ENCODE data around the gene WNT5B.

The WNT5B gene

DNA sequence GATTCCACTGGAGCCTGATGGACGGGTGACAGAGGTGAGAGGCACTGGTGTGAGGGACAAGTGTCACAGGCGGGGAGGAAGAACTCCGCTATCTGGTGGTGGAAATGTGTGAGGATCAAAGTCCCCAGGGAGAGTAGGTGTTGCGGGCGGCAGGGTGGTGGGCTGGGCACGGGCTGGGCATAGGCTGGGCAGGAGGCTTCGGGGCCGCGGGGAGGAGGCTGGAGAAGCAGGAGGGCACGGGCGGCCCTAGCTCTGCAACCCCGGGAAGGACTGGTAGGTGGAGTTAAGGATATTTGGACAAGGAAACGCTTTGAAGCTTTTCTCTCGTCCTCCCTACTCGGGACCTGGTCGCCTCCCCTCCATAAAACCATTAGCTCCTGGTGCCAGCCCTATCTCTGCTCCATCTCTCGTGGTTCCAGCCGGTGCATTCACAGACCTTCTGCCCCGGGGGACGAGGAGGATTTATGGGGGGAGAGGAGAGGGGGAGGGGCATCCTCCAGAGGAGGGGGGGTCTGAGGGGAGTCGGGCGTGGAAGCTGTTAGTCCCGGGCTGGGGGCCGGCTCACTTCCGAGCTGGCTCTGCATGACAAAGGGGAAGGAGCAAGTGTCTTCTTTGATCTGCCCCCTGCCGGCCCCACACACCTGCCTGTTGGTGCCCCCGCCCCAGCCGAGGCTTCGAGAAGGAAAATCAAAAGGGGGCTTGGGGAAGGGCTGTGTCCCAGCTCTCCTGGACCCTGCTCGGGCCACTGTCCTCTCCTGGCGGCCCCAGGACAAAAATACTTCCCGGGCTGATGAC lies 504 bp downstream of the WNT5B start:
- in situ Hi-C loops (cut with MboI; ENCODE audit: low sequenced_read_pairs) = no loop called here

DNA sequence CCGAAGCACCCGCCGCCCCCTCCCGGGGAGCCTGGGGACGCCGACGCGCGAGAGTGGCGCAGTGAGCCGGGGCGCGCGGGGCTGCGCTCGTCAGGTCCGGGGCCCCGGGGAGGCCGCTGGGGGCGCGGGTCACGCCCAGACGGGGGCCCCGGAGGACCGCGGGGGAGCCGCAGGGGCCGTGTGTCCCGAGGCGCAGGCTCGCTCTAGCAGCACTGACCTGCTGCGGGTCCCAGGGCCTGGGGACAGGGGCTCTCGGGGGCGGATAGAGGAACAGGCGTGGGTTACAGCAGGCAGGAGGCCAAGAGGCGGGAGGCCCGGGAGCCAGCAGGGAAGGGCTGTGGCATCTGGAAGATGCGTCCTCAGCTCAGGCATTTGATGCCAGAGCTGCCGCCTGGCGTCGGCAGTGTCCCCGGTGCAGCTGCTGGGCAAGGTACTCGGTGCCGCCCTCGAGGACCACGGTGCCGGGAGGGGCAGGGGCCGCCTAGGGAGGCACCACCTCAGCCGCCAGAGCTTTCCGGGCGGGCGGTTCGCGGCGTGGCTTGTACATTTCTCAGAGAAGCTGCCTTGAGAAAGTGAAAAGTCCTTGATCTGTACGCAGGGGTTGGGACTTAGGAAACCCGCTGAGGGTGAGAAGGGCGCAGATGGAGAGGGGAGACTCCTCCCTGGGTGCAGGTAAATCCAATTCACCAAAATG lies 1.2 kb downstream of the WNT5B start:
- in situ Hi-C loops (cut with MboI; ENCODE audit: low sequenced_read_pairs) = no loop called here

DNA sequence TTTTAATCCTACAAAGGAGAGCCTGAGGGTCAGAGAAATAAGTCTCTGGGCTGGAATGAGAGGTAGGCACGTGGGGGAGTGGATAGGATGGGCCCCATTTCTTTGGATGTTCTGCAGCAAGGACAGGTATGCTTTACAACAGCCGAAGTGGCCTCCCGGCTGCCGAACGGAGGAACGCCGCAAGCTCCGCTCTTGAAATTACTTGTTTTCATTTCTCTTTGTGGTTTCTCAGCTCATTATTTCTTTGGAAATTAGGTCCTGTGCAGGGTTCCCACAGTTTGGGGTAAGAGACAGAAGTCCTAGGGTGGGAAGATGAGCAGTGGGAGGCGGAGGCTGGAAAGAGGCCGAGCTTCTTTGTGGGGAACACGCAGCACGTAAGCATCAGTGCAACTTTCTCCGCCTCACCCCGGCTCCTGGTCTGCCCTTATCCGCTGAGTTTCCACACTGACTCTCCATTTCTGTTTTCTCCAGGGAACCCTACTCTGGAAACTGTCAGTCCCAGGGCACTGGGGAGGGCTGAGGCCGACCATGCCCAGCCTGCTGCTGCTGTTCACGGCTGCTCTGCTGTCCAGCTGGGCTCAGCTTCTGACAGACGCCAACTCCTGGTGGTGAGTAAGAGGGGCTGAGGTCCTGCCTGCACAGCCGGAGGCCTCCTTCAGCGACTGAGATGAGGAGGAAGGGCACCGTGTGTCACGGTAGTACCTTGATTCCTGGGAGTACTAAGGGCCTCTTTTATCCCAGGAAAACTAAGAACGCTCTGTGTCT lies 2.0 kb downstream of the WNT5B start:
- in situ Hi-C loops (cut with MboI; ENCODE audit: low sequenced_read_pairs) = no loop called here

DNA sequence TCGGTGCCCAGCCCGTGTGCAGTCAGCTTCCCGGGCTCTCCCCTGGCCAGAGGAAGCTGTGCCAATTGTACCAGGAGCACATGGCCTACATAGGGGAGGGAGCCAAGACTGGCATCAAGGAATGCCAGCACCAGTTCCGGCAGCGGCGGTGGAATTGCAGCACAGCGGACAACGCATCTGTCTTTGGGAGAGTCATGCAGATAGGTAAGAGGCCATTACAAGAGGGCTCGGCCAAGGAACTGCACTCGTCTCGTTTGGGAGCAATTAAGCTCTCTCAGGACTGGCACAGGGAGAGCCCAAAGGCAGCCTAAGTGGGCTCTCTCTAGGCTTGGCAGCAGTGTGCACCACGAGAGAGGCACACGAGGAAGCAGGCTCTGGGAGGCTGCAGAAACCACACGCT lies 3.7 kb downstream of the WNT5B start:
- in situ Hi-C loops (cut with MboI; ENCODE audit: low sequenced_read_pairs) = no loop called here

DNA sequence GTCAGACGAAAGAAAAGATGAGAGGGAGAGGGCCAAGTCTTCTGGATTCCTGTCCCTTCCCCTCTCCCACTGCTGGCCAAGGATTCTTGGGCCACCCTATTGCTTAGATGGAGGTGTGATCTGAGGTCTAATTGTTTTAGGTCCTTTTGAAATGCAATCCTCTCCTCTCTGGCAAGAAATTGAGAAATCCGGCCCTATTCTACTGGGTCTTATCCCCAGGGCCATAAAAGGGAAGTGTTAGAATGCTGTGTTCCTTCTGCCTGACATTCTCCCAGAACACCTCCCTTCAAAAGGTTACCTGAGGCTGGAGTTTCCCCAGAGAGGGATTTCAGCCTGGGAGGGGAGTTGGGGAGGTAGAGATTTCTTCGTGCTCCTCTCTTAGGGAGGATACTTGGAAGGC lies 4.4 kb downstream of the WNT5B start:
- in situ Hi-C loops (cut with MboI; ENCODE audit: low sequenced_read_pairs) = no loop called here

DNA sequence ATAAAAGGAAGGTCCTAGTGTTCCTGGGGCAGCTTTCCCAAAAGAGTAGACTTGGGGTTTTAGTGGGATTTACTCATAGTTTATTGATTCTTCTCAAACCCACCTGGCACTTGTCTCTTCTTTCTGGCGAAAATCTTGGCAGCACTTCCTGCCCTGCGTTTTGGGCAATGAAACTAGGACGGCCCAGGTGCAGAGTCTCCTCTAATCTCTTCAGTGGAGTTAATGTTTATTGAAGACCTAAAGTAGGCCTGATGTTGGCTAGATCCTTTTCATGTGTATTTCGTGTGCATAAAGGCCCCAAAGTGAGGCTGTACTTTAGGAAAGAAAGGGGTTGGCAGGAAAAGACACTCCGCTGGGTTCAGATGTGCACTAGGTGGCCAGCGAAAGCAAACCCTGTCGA lies 5.1 kb downstream of the WNT5B start:
- in situ Hi-C loops (cut with MboI; ENCODE audit: low sequenced_read_pairs) = no loop called here

DNA sequence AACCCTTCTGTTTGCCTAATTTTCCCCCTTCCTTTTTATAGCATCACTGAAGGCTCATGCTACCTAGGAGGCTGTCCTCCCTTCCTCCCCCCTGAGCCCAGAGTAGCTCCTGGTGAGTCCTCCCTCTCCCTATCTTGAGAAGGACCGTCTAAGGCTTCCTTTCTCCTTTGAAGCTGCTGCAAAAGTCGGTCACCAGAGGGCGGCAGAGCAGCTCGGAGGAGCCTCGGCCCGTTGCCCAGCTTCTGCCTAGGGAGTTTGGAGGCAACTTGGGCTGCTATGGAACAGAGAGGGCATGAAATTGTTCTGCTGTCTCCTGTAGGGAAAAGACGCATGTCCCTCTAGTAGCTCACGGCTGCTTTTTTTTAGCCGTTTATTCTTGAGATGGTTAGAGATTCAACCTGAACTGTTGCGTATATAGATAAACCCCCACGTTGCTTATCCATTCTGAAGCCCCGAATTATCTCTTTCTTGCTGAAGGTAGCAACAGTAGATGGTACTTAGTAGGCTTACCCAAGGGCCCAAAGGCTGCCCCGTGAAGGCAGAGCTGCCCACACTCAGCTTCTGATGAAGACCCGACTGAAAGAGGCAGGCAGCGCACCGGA lies 5.7 kb downstream of the WNT5B start:
- in situ Hi-C loops (cut with MboI; ENCODE audit: low sequenced_read_pairs) = no loop called here

DNA sequence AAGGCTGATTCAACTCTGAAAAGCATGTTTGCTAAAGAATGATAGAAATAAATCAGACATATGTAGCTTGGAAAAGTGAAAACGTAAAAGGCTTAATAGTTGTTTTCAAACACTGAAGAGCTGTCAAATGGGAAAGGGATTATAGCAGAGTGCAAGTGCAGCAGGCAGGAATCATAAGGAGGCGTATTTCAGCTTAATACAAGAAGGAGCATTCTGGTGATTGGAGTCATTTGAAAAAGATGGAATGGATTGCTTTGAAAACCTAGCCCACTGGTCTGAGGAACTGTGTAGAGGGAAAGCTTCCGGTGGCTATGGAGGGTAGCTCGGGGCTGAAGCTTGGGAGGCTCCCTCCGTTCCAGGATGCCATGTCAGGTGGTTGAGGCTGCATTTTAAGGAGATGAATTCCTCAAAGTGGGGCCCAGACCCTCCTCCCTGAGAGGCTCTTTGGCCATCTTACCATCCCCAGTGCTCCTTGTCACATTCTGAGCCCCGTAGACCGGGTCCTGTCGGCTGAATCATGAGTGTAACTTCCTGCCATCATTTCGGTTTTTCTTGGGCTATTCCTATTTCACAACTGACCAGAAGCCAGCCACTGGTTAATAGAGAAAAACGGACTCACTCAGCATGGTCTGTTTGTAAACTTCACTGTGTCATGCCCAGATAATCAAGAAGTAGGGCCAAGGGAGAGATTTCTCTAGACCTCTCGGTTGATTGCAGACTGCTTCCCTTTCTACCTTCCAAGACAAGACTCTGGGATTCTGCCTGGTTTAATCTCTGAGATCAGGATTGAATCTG lies 6.5 kb downstream of the WNT5B start:
- in situ Hi-C loops (cut with MboI; ENCODE audit: low sequenced_read_pairs) = no loop called here

DNA sequence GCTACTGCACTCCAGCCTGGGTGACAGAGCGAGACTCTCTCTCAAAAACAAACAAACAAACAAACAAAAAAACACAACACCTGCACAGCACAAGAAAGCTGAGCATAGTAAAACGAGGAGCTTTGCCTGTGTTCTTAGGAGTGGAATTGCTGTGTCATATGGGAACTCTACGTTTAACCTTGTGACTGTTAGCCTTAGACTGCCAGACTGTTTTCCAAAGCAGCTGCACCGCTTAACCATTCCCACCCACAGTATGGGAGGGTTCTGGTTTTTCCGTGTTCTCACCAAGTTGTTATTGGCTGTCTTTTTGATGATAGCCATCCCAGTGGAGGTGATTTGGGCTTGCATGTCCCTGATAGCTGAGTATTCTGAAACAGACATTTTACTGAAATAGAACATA lies 9.2 kb downstream of the WNT5B start:
- in situ Hi-C loops (cut with MboI; ENCODE audit: low sequenced_read_pairs) = no loop called here

DNA sequence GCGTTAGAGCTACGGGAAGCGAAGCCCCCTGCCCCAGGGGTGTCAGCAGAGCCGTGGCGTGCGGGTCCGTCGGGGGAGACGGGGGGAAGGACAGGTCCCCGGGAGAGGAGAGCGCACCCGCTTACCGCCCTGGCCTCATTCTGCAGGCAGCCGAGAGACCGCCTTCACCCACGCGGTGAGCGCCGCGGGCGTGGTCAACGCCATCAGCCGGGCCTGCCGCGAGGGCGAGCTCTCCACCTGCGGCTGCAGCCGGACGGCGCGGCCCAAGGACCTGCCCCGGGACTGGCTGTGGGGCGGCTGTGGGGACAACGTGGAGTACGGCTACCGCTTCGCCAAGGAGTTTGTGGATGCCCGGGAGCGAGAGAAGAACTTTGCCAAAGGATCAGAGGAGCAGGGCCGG lies 10.5 kb downstream of the WNT5B start:
- in situ Hi-C loops (cut with MboI; ENCODE audit: low sequenced_read_pairs) = no loop called here

DNA sequence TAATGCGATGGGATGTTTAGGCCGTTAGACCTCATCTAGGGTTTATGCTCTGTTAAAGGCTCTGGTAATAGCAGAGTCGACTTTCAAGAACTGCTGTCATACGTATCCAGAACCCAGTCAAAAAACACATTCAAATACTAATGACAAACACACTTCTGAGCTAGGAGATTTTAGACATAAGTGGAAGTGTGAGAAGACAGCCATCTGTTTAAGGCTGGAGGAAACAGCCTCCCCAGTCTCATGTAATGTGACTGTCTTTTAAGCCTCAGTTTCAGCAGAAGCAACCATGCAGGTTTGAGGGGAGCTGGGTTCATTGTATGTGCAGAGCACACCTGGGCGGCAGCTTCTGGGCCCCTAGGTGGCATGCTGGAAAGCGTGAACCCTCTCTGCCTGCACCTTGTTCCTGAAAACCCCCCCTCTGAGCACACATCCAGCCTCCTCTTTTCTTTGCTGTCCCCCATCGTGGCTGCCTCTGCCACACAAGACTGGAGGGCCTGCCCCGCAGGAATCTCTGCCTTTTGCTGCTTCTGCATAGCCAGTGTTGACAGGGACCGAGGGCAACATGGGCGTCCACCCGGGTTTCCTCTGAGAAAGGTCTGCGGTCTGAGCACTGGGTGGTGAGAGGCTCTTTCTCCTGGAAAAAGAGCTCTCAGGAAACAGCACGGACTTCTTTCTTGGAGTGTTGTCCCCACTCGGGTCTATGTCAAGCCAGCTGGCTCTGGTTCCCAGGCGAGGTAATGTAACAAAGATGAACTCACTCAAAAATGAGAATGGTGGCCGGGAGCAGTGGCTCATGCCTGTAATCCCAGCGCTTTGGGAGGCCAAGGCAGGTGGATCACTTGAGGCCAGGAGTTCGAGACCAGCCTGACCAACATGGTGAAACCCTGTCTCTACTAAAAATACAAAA lies 11.6 kb downstream of the WNT5B start:
- in situ Hi-C loops (cut with MboI; ENCODE audit: low sequenced_read_pairs) = no loop called here

DNA sequence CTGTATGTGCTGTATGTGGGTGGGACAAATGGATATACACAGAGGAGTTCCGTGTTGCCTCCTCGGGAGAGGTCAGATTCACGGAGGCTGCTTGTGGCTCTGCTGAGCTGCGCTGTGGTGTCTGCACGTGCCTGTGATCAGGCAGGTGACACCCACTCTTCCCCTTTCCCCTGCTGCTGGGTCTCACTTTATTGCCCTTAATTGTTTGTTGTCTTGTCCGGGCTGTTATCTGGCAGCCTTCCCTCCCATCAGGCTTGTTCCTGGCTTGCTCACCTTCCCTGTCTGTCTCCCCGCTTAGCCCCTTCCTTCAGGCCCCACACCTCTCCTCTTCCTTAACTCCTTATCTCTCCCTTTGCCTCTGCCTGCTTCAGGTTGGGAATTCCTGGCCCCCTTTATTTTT lies 13.5 kb downstream of the WNT5B start:
- in situ Hi-C loops (cut with MboI; ENCODE audit: low sequenced_read_pairs) = no loop called here

DNA sequence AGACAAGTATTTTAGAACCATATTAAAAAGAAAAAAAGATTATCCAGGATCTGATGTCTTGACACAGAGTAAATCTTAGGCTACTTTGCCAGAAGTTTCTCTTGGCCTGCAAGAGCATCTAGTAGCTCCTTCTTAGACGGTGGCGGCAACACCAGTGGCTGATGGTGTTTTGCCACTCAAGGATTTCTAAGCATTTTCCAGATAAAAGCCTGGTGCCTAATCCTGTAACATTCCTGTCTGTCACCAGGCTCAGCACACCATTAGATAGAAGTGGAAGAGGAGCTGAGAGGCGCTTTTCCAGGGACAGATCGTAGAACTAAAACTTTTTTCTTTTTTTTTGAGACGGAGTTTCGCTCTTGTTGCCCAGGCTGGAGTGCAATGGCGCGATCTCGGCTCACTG lies 14.0 kb downstream of the WNT5B start:
- in situ Hi-C loops (cut with MboI; ENCODE audit: low sequenced_read_pairs) = no loop called here

DNA sequence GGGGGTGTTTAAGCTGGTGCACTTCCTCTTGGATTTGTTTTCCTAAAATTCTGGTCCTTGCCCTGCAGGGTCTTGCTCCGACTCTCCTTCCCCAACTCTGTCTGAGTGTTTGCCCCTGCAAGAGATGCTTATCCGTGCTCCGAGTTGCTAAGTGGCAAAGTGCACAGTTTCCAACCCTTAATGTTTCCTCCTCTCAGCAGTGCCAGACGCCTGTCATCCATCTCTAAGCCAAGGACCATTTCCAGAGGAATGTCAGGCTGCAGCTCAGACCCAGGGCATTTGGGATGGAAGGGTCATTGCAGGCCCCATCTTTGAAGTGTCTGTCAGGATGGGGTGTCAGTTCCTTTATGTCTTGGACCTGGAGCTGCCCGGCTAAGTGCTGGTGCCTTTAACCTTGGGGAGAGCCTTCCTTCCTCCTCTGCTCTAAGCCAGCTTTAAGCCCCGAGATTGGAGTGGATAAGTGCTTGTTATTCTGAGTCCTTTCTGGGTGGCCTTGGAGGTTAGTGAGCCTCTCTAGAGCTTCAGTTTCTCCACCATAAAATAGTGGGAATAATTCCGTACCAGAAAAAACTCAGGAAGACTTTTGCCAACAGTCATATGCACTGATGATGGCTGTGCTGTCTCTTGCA lies 15.0 kb downstream of the WNT5B start:
- in situ Hi-C loops (cut with MboI; ENCODE audit: low sequenced_read_pairs) = no loop called here

DNA sequence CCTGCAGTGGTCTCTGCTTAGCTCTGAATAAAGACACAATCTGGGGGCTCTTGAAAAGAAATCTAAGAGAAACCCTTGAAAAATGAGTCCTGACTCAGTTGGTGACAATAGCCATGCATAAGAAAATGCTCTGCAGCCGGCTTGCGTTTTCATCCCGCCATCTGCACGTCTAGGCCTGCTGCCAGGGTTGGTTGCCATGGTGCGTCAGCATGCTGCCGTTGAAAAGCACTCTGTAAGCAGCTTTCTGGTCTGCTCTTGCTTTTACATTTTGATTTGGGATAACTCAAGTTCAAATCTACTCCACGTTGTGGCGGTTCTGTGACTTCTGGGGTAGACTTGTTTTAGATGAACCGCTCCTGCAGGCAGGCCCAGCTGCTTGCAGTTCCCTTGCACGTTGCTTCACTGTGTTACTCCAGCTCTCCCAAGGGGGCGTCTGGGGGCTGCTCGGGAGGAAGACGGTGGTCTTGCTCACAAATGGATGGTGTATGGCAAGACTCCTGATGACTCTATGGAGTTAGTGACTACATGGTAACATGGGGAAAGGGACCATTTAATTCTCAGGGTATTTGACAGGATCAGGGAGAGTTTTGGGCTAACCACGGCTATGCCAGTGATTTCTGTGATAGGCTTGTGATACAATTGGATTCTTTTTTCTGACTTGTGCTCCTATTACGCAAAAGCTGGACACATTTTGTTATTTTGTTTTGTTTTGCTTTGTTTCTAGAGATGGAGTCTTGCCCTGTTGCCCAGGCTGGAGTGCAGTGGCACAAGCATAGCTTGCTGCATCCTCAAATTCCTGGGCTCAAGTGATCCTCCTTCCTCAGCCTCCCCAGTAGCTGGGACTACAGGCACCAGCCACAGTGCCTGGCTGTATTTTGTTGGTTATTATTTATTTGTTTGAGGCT lies 15.8 kb downstream of the WNT5B start:
- in situ Hi-C loops (cut with MboI; ENCODE audit: low sequenced_read_pairs) = loop anchor here (5.0 kb wide), 1 partner anchor 148 kb away; no protein-coding TSS in a partner anchor

DNA sequence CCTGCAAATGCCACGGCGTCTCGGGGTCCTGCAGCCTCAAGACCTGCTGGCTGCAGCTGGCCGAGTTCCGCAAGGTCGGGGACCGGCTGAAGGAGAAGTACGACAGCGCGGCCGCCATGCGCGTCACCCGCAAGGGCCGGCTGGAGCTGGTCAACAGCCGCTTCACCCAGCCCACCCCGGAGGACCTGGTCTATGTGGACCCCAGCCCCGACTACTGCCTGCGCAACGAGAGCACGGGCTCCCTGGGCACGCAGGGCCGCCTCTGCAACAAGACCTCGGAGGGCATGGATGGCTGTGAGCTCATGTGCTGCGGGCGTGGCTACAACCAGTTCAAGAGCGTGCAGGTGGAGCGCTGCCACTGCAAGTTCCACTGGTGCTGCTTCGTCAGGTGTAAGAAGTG lies 16.8 kb downstream of the WNT5B start:
- in situ Hi-C loops (cut with MboI; ENCODE audit: low sequenced_read_pairs) = loop anchor here (5.0 kb wide), 1 partner anchor 146 kb away; no protein-coding TSS in a partner anchor

DNA sequence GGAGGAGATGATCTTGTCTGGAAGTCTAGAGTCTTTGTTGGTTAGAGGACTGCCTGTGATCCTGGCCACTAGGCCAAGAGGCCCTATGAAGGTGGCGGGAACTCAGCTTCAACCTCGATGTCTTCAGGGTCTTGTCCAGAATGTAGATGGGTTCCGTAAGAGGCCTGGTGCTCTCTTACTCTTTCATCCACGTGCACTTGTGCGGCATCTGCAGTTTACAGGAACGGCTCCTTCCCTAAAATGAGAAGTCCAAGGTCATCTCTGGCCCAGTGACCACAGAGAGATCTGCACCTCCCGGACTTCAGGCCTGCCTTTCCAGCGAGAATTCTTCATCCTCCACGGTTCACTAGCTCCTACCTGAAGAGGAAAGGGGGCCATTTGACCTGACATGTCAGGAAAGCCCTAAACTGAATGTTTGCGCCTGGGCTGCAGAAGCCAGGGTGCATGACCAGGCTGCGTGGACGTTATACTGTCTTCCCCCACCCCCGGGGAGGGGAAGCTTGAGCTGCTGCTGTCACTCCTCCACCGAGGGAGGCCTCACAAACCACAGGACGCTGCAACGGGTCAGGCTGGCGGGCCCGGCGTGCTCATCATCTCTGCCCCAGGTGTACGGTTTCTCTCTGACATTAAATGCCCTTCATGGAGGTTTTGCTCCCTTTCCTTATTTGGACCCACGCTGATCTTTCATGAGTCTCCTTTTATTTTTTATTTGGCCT lies 17.7 kb downstream of the WNT5B start:
- in situ Hi-C loops (cut with MboI; ENCODE audit: low sequenced_read_pairs) = loop anchor here (5.0 kb wide), 1 partner anchor 146 kb away; no protein-coding TSS in a partner anchor
